Mesenchymal stem cell (in vitro differentiated cells and primary cell): ENCODE data around the gene CTU2.
A peak's percentile ranks its signal among the peaks of the same experiment; 100 is the strongest.

Source experiments
- DNase-seq: peaks from one replicate; pipeline ENCODE4 v3.0.0-alpha.2; 2013
- H2AFZ ChIP-seq: one replicate; pipeline ENCODE4 v1.6.1; 2013; ENCODE audit warnings: low read depth, mild to moderate bottlenecking, control low read depth, inconsistent platforms, low read length, moderate library complexity
- H2AK5ac ChIP-seq: 2 replicates; pipeline ENCODE4 v1.6.1; 2013; ENCODE audit warnings: low read length, moderate library complexity, mild to moderate bottlenecking, inconsistent platforms; ENCODE audit not compliant: severe bottlenecking
- H2BK120ac ChIP-seq: one replicate; pipeline ENCODE4 v1.6.1; 2013; ENCODE audit warnings: low read depth, mild to moderate bottlenecking, inconsistent platforms, low read length, moderate library complexity
- H2BK12ac ChIP-seq, 2 experiments: one replicate each; pipeline ENCODE4 v1.6.1; 2013; ENCODE audit warnings: inconsistent platforms in 2 of 2, low read length in 2 of 2, mild to moderate bottlenecking in 2 of 2, moderate library complexity in 2 of 2, control low read depth in 1 of 2
- H2BK15ac ChIP-seq: one replicate; pipeline ENCODE4 v1.6.1; 2013; ENCODE audit warnings: mild to moderate bottlenecking, low read depth, inconsistent platforms; ENCODE audit not compliant: poor library complexity, severe bottlenecking
- H2BK5ac ChIP-seq: 2 replicates; pipeline ENCODE4 v1.6.1; 2013; ENCODE audit warnings: low read depth, mild to moderate bottlenecking, low read length, control low read depth, inconsistent platforms; ENCODE audit not compliant: poor library complexity, severe bottlenecking
- H3K14ac ChIP-seq, 2 experiments: one replicate each; pipeline ENCODE4 v1.6.1; 2013; ENCODE audit warnings: inconsistent platforms in 2 of 2, low read length in 2 of 2, control low read depth in 1 of 2, mild to moderate bottlenecking in 1 of 2, moderate library complexity in 1 of 2
- H3K18ac ChIP-seq, 2 experiments: one replicate each; pipeline ENCODE4 v1.6.1; 2013; ENCODE audit warnings: inconsistent platforms in 2 of 2, low read length in 2 of 2, control low read depth in 1 of 2, low read depth in 1 of 2, mild to moderate bottlenecking in 1 of 2
- H3K23ac ChIP-seq, 2 experiments: one replicate each; pipeline ENCODE4 v1.6.1; 2013; ENCODE audit warnings: inconsistent platforms in 2 of 2, low read length in 2 of 2, mild to moderate bottlenecking in 2 of 2, moderate library complexity in 2 of 2, control low read depth in 1 of 2
- H3K27ac ChIP-seq: 2 replicates; pipeline ENCODE4 v1.5.1; 2013; ENCODE audit warnings: mild to moderate bottlenecking, moderate library complexity, low read length, control low read depth, inconsistent platforms; ENCODE audit not compliant: poor library complexity, severe bottlenecking
- H3K27me3 ChIP-seq, 2 experiments: 2 replicates each; pipeline versions ENCODE4 v1.6.1 to v1.7.0; 2013; ENCODE audit warnings: low read length in 2 of 2, mild to moderate bottlenecking in 2 of 2, moderate library complexity in 2 of 2, control low read depth in 1 of 2, inconsistent platforms in 1 of 2; ENCODE audit not compliant: control insufficient read depth in 1 of 2, insufficient read depth in 1 of 2
- H3K36me3 ChIP-seq, 2 experiments: 2 replicates each; pipeline versions ENCODE4 v1.6.1 to v1.7.0; 2013; ENCODE audit warnings: low read length in 2 of 2, control low read depth in 1 of 2, inconsistent platforms in 1 of 2, low read depth in 1 of 2, mild to moderate bottlenecking in 1 of 2; ENCODE audit not compliant: insufficient read depth in 2 of 2, control insufficient read depth in 1 of 2
- H3K4ac ChIP-seq, 2 experiments: one replicate each; pipeline ENCODE4 v1.6.1; 2013; ENCODE audit warnings: inconsistent platforms in 2 of 2, low read length in 2 of 2, mild to moderate bottlenecking in 2 of 2, moderate library complexity in 2 of 2, control low read depth in 1 of 2, low read depth in 1 of 2
- H3K4me1 ChIP-seq: 2 replicates; pipeline ENCODE4 v1.6.1; 2013; ENCODE audit warnings: low read depth, low read length, control low read depth; ENCODE audit not compliant: control insufficient read depth, insufficient read depth
- H3K4me2 ChIP-seq: 2 replicates; pipeline ENCODE4 v1.6.1; 2013; ENCODE audit warnings: low read length, mild to moderate bottlenecking, inconsistent platforms; ENCODE audit not compliant: poor library complexity, severe bottlenecking
- H3K4me3 ChIP-seq, 2 experiments: 2 replicates each; pipeline versions ENCODE4 v1.5.1 to v1.7.0; 2013; ENCODE audit warnings: low read length in 2 of 2, mild to moderate bottlenecking in 2 of 2, control low read depth in 1 of 2, low read depth in 1 of 2; ENCODE audit not compliant: insufficient read depth in 1 of 2
- H3K79me1 ChIP-seq: replicated peaks from 2 replicates; pipeline ENCODE4 v1.6.1; 2013; ENCODE audit warnings: mild to moderate bottlenecking, control low read depth, low read length, inconsistent platforms; ENCODE audit not compliant: poor library complexity, severe bottlenecking
- H3K9ac ChIP-seq: 2 replicates; pipeline ENCODE4 v1.7.0; 2013; ENCODE audit warnings: mild to moderate bottlenecking, low read length, moderate library complexity
- H3K9me3 ChIP-seq: 2 replicates; pipeline ENCODE4 v1.7.0; 2013; ENCODE audit warnings: mild to moderate bottlenecking, low read length; ENCODE audit not compliant: control insufficient read depth
- H4K8ac ChIP-seq: one replicate; pipeline ENCODE4 v1.6.1; 2013; ENCODE audit warnings: inconsistent platforms, mild to moderate bottlenecking, low read length, moderate library complexity
- H4K91ac ChIP-seq: one replicate; pipeline ENCODE4 v1.6.1; 2013; ENCODE audit warnings: mild to moderate bottlenecking, low read length, inconsistent platforms
- WGBS: methylation state at CpG from one replicate; pipeline ENCODE4 v1.1.7; 2013; ENCODE audit warnings: mixed read lengths; 5-methylcytosine and 5-hydroxymethylcytosine counted together

The CTU2 gene

DNA sequence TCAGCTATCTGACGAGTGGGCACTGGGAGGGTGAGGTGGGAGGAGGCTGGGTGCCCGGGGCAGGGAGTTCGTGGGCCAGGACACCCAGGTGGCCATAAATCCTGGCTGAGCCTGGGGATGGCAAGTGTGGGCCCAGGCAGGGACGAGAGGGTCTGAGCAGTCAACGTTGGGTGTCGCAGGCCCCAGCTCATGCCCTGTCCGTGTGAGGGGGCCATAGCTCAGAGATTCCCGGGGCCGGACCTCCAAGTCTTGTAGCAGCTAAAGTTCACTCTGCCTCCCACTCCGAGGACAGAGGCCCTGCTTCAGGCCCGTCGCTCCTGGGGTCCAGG is 34.4 kb downstream of the CTU2 start:
- H3K18ac ChIP-seq = no peak overlapping the region
- no peak overlapping the region for H3K23ac ChIP-seq
- H2BK15ac ChIP-seq = no peak overlapping the region
- H3K4me1 ChIP-seq = peaks cover 32% of the 10 kb centered on the region
- no peak overlapping the region for H3K27ac ChIP-seq
- H3K4me2 ChIP-seq = no peak overlapping the region
- no peak overlapping the region for H3K4ac ChIP-seq
- DNase-seq = no peak
- no peak overlapping the region for H3K4me3 ChIP-seq
- H4K8ac ChIP-seq = no peak overlapping the region
- H2BK12ac ChIP-seq = no peak overlapping the region
- H3K9ac ChIP-seq = no peak overlapping the region
- H2BK120ac ChIP-seq = no peak overlapping the region
- no peaks in the 10 kb centered on the region for H3K27me3 ChIP-seq
- H3K14ac ChIP-seq = no peak overlapping the region
- H3K36me3 ChIP-seq = peaks cover 34 to 91% of the 10 kb centered on the region in 2 experiments
- no peak overlapping the region for H4K91ac ChIP-seq
- H3K79me1 ChIP-seq = peaks cover 26% of the 10 kb centered on the region
- H2BK5ac ChIP-seq = no peak overlapping the region
- no peak overlapping the region for H2AK5ac ChIP-seq
- no peak overlapping the region for H2AFZ ChIP-seq
- WGBS = 94% methylated on average over 12 of the region's 12 CpGs
- no peaks in the 10 kb centered on the region for H3K9me3 ChIP-seq

DNA sequence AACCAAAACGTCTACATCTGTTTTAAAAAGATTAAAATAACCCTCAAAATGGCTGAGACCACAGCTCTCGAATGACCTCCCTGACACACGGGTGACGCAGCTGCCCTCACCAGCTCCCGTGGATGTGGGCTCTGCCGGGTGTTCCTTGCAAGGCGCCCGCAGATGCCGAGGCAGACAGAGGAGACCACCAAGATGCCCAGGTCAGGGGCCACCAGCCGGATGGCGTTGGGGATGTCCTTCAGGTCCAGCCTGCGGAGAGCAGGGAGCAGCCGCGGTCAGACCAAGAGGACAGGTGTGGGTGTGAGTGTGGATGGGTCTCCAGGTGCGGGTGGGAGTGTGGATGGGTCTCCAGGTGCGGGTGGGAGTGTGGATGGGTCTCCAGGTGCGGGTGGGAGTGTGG is 35.1 kb downstream of the CTU2 start:
- Histone ChIP-seq H3K27me3 (no peaks in the 10 kb centered on the region), H3K4me2 (no peak overlapping the region), H3K4ac (no peak overlapping the region), H4K91ac (no peak overlapping the region), H3K14ac (no peak overlapping the region), H3K79me1 (peaks cover 27% of the 10 kb centered on the region), H2BK120ac (no peak overlapping the region), H3K9ac (no peak overlapping the region), H3K23ac (no peak overlapping the region), H2BK15ac (no peak overlapping the region), H3K9me3 (no peaks in the 10 kb centered on the region), H3K4me1 (peaks cover 32% of the 10 kb centered on the region), H2AFZ (no peak overlapping the region), H3K18ac (no peak overlapping the region), H4K8ac (no peak overlapping the region), H3K27ac (no peak overlapping the region), H2BK12ac (no peak overlapping the region), H2AK5ac (no peak overlapping the region), H3K36me3 (peaks cover 29 to 89% of the 10 kb centered on the region in 2 experiments), H2BK5ac (no peak overlapping the region), H3K4me3 (no peak overlapping the region)
- no peak for DNase-seq
- 97% methylated on average over 16 of the region's 17 CpGs for WGBS

DNA sequence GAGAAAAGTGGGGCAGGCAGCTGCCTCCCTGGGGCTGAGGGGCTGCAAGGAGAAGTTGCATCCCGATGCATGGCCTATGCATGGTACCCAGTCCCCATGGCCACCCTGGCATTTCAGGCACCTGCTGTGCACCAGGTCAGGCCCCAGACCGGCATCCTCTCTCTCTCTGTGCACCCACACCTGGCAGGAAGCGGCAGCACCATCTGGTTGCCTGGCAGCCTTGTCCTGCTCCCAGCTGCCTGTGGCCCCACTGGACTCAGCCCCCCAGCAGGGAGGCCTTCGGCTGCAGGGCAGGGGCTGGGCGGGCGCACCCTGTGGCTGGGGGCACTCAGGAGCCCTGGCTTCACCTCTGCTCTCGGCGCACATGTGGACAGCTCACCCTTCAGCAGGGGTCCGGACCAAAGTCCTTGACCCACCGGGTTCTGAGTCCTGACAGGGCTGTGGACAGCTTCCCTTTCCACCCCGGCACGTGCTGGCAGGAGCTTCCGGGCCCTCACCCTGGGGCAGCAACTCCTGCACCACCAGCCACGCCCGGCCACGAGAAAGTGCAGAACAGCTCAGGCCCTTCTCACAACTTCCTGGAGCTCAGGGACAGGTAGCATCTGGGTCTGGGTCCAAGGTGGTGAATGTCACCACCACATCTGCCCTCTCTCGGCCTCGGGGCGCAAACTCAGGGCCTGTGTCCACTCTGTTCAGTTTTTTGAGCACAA is 36.7 kb downstream of the CTU2 start:
- Histone ChIP-seq H3K79me1 (peaks cover 31% of the 10 kb centered on the region), H3K9me3 (no peaks in the 10 kb centered on the region), H3K27me3 (no peaks in the 10 kb centered on the region), H2BK120ac (no peak overlapping the region), H4K91ac (no peak overlapping the region), H3K4me2 (no peak overlapping the region), H3K4ac (no peak overlapping the region), H2AK5ac (no peak overlapping the region), H3K14ac (no peak overlapping the region), H2BK15ac (no peak overlapping the region), H3K36me3 (peaks cover 25 to 80% of the 10 kb centered on the region in 2 experiments), H2BK12ac (peak overlapping the region in 1 of 2 experiments; percentile 37), H3K27ac (no peak overlapping the region), H3K18ac (no peak overlapping the region), H4K8ac (no peak overlapping the region), H3K4me1 (peaks cover 27% of the 10 kb centered on the region), H3K9ac (no peak overlapping the region), H2BK5ac (no peak overlapping the region), H3K4me3 (no peak overlapping the region), H2AFZ (no peak overlapping the region), H3K23ac (no peak overlapping the region)
- DNase-seq = no peak
- WGBS = 91% methylated on average over 18 of the region's 19 CpGs

DNA sequence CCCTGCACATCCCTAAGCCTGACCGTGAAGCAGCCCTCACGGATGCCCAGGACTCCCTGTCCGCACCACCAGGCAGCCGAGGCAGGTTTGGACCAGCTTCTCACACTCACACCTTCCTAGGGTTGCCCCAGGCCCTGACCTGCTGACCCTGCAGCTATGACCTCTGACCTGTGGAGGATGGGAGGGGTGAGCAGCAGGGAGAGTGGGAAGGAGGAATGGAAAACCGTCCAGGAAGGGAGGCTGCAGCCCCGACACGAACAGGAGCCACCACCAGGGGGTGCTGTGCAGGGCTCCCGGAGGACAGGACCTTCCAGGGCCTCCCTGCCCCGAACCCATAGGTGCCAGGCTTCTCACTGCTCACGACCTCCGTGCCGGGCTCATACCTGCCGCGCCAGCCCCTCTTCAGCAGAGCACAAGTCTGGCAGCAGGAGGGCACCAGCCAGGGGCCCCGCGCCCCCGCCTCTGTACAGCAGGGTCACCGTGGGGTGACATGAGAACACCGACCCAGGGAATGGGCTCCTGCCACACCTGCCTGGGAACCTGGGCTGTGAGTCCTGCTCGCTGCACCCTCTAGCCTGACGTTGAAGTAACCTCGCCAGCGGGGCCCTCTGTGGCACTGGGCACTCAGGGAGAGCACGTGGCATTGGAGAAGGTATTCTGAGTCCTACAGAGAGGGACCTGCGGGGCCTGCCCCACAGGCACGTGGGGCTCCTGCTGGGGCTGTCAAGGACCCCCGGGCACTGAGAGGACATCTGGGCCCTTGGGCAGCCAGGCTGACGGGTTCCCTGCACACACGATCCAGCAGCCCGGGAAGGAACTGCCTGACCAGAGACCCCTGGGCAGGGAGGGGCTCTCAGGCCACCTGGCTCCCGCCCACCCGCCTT is 37.6 kb downstream of the CTU2 start:
- Histone ChIP-seq H3K18ac (peak overlapping the region in 1 of 2 experiments; percentile 28), H3K27ac (no peak overlapping the region), H2BK15ac (no peak overlapping the region), H3K79me1 (peaks cover 35% of the 10 kb centered on the region), H3K4me3 (no peak overlapping the region), H3K9ac (no peak overlapping the region), H3K14ac (peak overlapping the region in 1 of 2 experiments; percentile 2), H3K4me1 (peaks cover 25% of the 10 kb centered on the region), H2BK120ac (no peak overlapping the region), H3K9me3 (no peaks in the 10 kb centered on the region), H3K27me3 (no peaks in the 10 kb centered on the region), H2AK5ac (peak overlapping the region; percentile 35), H3K4ac (peak overlapping the region in 1 of 2 experiments; percentile 30), H4K91ac (peak overlapping the region; percentile 59), H3K4me2 (no peak overlapping the region), H2BK12ac (peak overlapping the region; percentile 38 to 59), H4K8ac (peak overlapping the region; percentile 66), H3K36me3 (peaks cover 17 to 79% of the 10 kb centered on the region in 2 experiments), H3K23ac (no peak overlapping the region), H2AFZ (no peak overlapping the region), H2BK5ac (no peak overlapping the region)
- DNase-seq = peak; percentile 73
- WGBS = 64% methylated on average over 32 of the region's 32 CpGs
